RWPE2 (cell line): Measurements from ENCODE around the gene EDDM13.
A peak's percentile ranks its signal among the peaks of the same experiment; 100 is the strongest.

Source experiments
- ATAC-seq: fragments of 200-7000 bp; cut with Tn5 transposase; 3 replicates; pipeline ENCODE4 v1.9.1; 2021; ENCODE audit warnings: low read depth
- DNase-seq: peaks from one replicate; pipeline ENCODE4 v3.0.0-alpha.2; 2020; ENCODE audit warnings: low spot score
- H3K27ac ChIP-seq: fragments of 450-650 bp; 2 replicates; pipeline ENCODE4 v1.5.1; 2017; ENCODE audit warnings: mild to moderate bottlenecking; ENCODE audit not compliant: poor library complexity, severe bottlenecking
- H3K27me3 ChIP-seq: fragments of 250-450 bp; sonication (Bioruptor Pico); 2 replicates; pipeline ENCODE4 v1.5.1; 2021; ENCODE audit warnings: mild to moderate bottlenecking, moderate library complexity; ENCODE audit not compliant: insufficient read depth, poor library complexity, severe bottlenecking
- H3K36me3 ChIP-seq: fragments of 250-450 bp; sonication (Bioruptor Pico); 2 replicates; pipeline ENCODE4 v1.5.1; 2020; ENCODE audit warnings: low read depth, mild to moderate bottlenecking, moderate library complexity
- H3K4me1 ChIP-seq: fragments of 250-450 bp; sonication (Bioruptor Pico); 2 replicates; pipeline ENCODE4 v1.5.1; 2021; ENCODE audit warnings: mild to moderate bottlenecking, moderate library complexity; ENCODE audit not compliant: insufficient read depth, poor library complexity, severe bottlenecking
- H3K4me3 ChIP-seq: fragments of 250-450 bp; sonication (Bioruptor Pico); 2 replicates; pipeline ENCODE4 v1.5.1; 2021; ENCODE audit warnings: mild to moderate bottlenecking, moderate library complexity; ENCODE audit not compliant: severe bottlenecking
- H3K9me3 ChIP-seq: fragments of 250-450 bp; sonication (Bioruptor Pico); 2 replicates; pipeline ENCODE4 v1.5.1; 2021; ENCODE audit warnings: mild to moderate bottlenecking, moderate library complexity; ENCODE audit not compliant: severe bottlenecking
- CTCF ChIP-seq: fragments of 450-650 bp; IDR thresholded peaks from one replicate; pipeline ENCODE4 v1.5.1; 2017; ENCODE audit warnings: mild to moderate bottlenecking, moderate library complexity; ENCODE audit not compliant: poor library complexity, severe bottlenecking

EDDM13 gene

GRCh38 chr19:56309511-56310185, 37.1 kb downstream of the EDDM13 start:
- no peak for DNase-seq
- H3K27ac ChIP-seq, result no peak overlapping the region
- peak; percentile 89 for TF ChIP-seq CTCF
- peak; percentile 73 for ATAC-seq
- no peak overlapping the region for H3K4me3 ChIP-seq
- H3K9me3 ChIP-seq, result no peaks in the 10 kb centered on the region
- H3K4me1 ChIP-seq, result peaks cover 3% of the 10 kb centered on the region
- peaks cover 26% of the 10 kb centered on the region for H3K36me3 ChIP-seq
- no peaks in the 10 kb centered on the region for H3K27me3 ChIP-seq

- Histone ChIP-seq H3K4me3 (no peak overlapping the region), H3K4me1 (peaks cover 3% of the 10 kb centered on the region), H3K27me3 (no peaks in the 10 kb centered on the region), H3K9me3 (no peaks in the 10 kb centered on the region), H3K36me3 (peaks cover 26% of the 10 kb centered on the region), H3K27ac (no peak overlapping the region)
- no peak for TF ChIP-seq CTCF
- no peak for ATAC-seq
- no peak for DNase-seq
Measured at GRCh38 chr19:56310462-56310861, 37.9 kb downstream of the EDDM13 start.

GRCh38 chr19:56312342-56312741, 39.8 kb downstream of the EDDM13 start:
- Histone ChIP-seq H3K9me3 (no peaks in the 10 kb centered on the region), H3K36me3 (peaks cover 26% of the 10 kb centered on the region), H3K27ac (no peak overlapping the region), H3K27me3 (no peaks in the 10 kb centered on the region), H3K4me3 (no peak overlapping the region), H3K4me1 (peaks cover 3% of the 10 kb centered on the region)
- no peak for TF ChIP-seq CTCF
- ATAC-seq (no peak), DNase-seq (no peak)

- Histone ChIP-seq H3K4me3 (no peak overlapping the region), H3K4me1 (peaks cover 3% of the 10 kb centered on the region), H3K9me3 (no peaks in the 10 kb centered on the region), H3K27ac (no peak overlapping the region), H3K36me3 (peaks cover 26% of the 10 kb centered on the region), H3K27me3 (no peaks in the 10 kb centered on the region)
- no peak for ATAC-seq
- DNase-seq, result no peak
- TF ChIP-seq CTCF, result no peak
Measured at GRCh38 chr19:56312787-56313657, 40.5 kb downstream of the EDDM13 start.
